Peyer's patch (tissue), 4 donors: Measurements from ENCODE around the gene CNOT4.

Experiments
- CTCF ChIP-seq, 6 experiments: fragments of 450-650 bp in 4 of 6; fragments of 200-600 bp in 2 of 6; sonication (generic) in 1 of 6; IDR thresholded peaks; one replicate each; pipeline ENCODE4 v1.5.1; 2017 to 2019; ENCODE audit warnings: antibody characterized with exemption in 6 of 6, mild to moderate bottlenecking in 3 of 6, moderate library complexity in 1 of 6
- POLR2A ChIP-seq, 2 donors: fragments of 450-650 bp; IDR thresholded peaks; one replicate each; pipeline ENCODE4 v1.5.1; 2017; ENCODE audit warnings: antibody characterized with exemption in 2 of 2, mild to moderate bottlenecking in 2 of 2, moderate library complexity in 2 of 2

- no peak for TF ChIP-seq POLR2A (IDR thresholded peaks at IDR 0.05)
- TF ChIP-seq CTCF (IDR thresholded peaks at IDR 0.05), result no peak
Measured at GRCh38 chr7:135337506-135337905, 172.4 kb downstream of the CNOT4 start.
